ENCODE measurements around the gene ACSL3. TPM values are rescaled to one million over a fixed set of nuclear protein-coding genes. Genes with fewer than 3 reads are reported as not detected.

Gene ACSL3
- total RNA-seq, 4 donors from 2014 or later = 38.4 to 57.3 (median 53.5) TPM

GRCh38 chr2:222926915-222927314 lies 66.1 kb downstream of the ACSL3 start:
- 92 to 94% methylated on average over 9 of the region's 9 CpGs for WGBS, 2 donors
- Histone ChIP-seq H3K27ac (no peak overlapping the region), H3K9me3 (no peaks in the 10 kb centered on the region), H3K4me1 (no peaks in the 10 kb centered on the region), H3K4me3 (no peak overlapping the region), H3K27me3 (no peaks in the 10 kb centered on the region), H3K36me3 (peaks cover 0 to 63% (median 13%) of the 10 kb centered on the region in 3 donors)
- TF ChIP-seq POLR2A (IDR thresholded peaks at IDR 0.05) = no peak
- TF ChIP-seq EP300 (IDR thresholded peaks at IDR 0.05) = no peak
- TF ChIP-seq CTCF (IDR thresholded peaks at IDR 0.05) = no peak
- DNase-seq (ENCODE audit: low spot score in 2 of 2) = no peak

GRCh38 chr2:222927600-222927999 lies 66.8 kb downstream of the ACSL3 start:
- WGBS, 2 donors = 91% methylated on average over 5 of the region's 5 CpGs

GRCh38 chr2:222928335-222928734 lies 67.5 kb downstream of the ACSL3 start:
- no peak overlapping the region for H3K4me3 ChIP-seq
- no peak for TF ChIP-seq POLR2A (IDR thresholded peaks at IDR 0.05)
- TF ChIP-seq CTCF (IDR thresholded peaks at IDR 0.05) = no peak
- TF ChIP-seq EP300 (IDR thresholded peaks at IDR 0.05) = no peak
- no peak for DNase-seq (ENCODE audit: low spot score in 2 of 2)

More at GRCh38 chr2:222927600-222927999, 66.8 kb downstream of the ACSL3 start:
- TF ChIP-seq POLR2A (IDR thresholded peaks at IDR 0.05) (no peak), EP300 (IDR thresholded peaks at IDR 0.05) (no peak), CTCF (IDR thresholded peaks at IDR 0.05) (no peak)
- no peak overlapping the region for H3K27ac ChIP-seq
- H3K36me3 ChIP-seq = peaks cover 0 to 60% (median 17%) of the 10 kb centered on the region in 3 donors
- H3K4me1 ChIP-seq = no peaks in the 10 kb centered on the region
- H3K4me3 ChIP-seq = no peak overlapping the region
- no peaks in the 10 kb centered on the region for H3K27me3 ChIP-seq
- H3K9me3 ChIP-seq = no peaks in the 10 kb centered on the region
- DNase-seq (ENCODE audit: low spot score in 2 of 2) = no peak

GRCh38 chr2:222930862-222931261 lies 70.0 kb downstream of the ACSL3 start:
- H3K36me3 ChIP-seq = peaks cover 2 to 68% (median 29%) of the 10 kb centered on the region in 3 donors
- WGBS, 2 donors = 89 to 92% methylated on average over 2 of the region's 2 CpGs
- DNase-seq (ENCODE audit: low spot score in 2 of 2) = no peak

More at GRCh38 chr2:222928335-222928734, 67.5 kb downstream of the ACSL3 start:
- Histone ChIP-seq H3K4me1 (no peaks in the 10 kb centered on the region), H3K27me3 (no peaks in the 10 kb centered on the region), H3K9me3 (no peaks in the 10 kb centered on the region), H3K36me3 (peaks cover 2 to 58% (median 17%) of the 10 kb centered on the region in 3 donors), H3K27ac (no peak overlapping the region)
- 94 to 95% methylated on average over 6 of the region's 6 CpGs for WGBS, 2 donors

GRCh38 chr2:222931659-222932058 lies 70.8 kb downstream of the ACSL3 start:
- no peak overlapping the region for H3K27ac ChIP-seq
- 87% methylated on average over 4 of the region's 4 CpGs for WGBS, 2 donors
- DNase-seq (ENCODE audit: low spot score in 2 of 2) = no peak
- peaks cover 0 to 3% (median 0%) of the 10 kb centered on the region in 4 donors for H3K9me3 ChIP-seq
- no peak for TF ChIP-seq POLR2A (IDR thresholded peaks at IDR 0.05)
- TF ChIP-seq CTCF (IDR thresholded peaks at IDR 0.05) = no peak
- no peak for TF ChIP-seq EP300 (IDR thresholded peaks at IDR 0.05)
- peaks cover 2 to 71% (median 34%) of the 10 kb centered on the region in 3 donors for H3K36me3 ChIP-seq
- no peaks in the 10 kb centered on the region for H3K27me3 ChIP-seq
- no peaks in the 10 kb centered on the region for H3K4me1 ChIP-seq
- no peak overlapping the region for H3K4me3 ChIP-seq

More at GRCh38 chr2:222930862-222931261, 70.0 kb downstream of the ACSL3 start:
- Histone ChIP-seq H3K9me3 (no peaks in the 10 kb centered on the region), H3K4me3 (no peak overlapping the region), H3K27ac (no peak overlapping the region), H3K4me1 (no peaks in the 10 kb centered on the region), H3K27me3 (no peaks in the 10 kb centered on the region)
- TF ChIP-seq POLR2A (IDR thresholded peaks at IDR 0.05) (no peak), EP300 (IDR thresholded peaks at IDR 0.05) (no peak), CTCF (IDR thresholded peaks at IDR 0.05) (no peak)
